Measurements from ENCODE around the gene NTHL1. TPM values are rescaled to one million over a fixed set of nuclear protein-coding genes. Genes with fewer than 3 reads are reported as not detected.

Gene NTHL1
- total RNA-seq: 20.2 TPM
- polyA plus RNA-seq (ENCODE audit: insufficient read depth in 1 of 8, insufficient read length in 8 of 8, low replicate concordance in 1 of 8): 10 to 100 TPM; 11.5 to 18.1 (median 14.0) TPM
- long read RNA-seq, donor 1, transcript NTHL1-201 (6 exons, 1,067 nt): major isoform, 7 of 8 reads
- long read RNA-seq, donor 1, partial matches to known transcripts: 0 of 8 reads
- long read RNA-seq, donor 1, other reads (novel, unspliced or antisense): 0 of 8 reads
- long read RNA-seq, donor 2, partial matches to known transcripts: 0 of 1 reads
- long read RNA-seq, donor 2, other reads (novel, unspliced or antisense): 0 of 1 reads
- long read RNA-seq, donor 3, transcript NTHL1-201 (6 exons, 1,067 nt): major isoform, 5 of 23 reads
- long read RNA-seq, donor 3, partial matches to known transcripts: 18 of 23 reads
- long read RNA-seq, donor 3, other reads (novel, unspliced or antisense): 0 of 23 reads
- long read RNA-seq, donor 4: 0 reads
- long read RNA-seq, donor 5, transcript NTHL1-201 (6 exons, 1,067 nt): major isoform, 22 of 23 reads
- long read RNA-seq, donor 5, partial matches to known transcripts: 0 of 23 reads
- long read RNA-seq, donor 5, other reads (novel, unspliced or antisense): 0 of 23 reads
- long read RNA-seq, donor 6, transcript NTHL1-201 (6 exons, 1,067 nt): major isoform, 13 of 39 reads
- long read RNA-seq, donor 6, partial matches to known transcripts: 21 of 39 reads
- long read RNA-seq, donor 6, other reads (novel, unspliced or antisense): 0 of 39 reads
- long read RNA-seq, donor 7, transcript NTHL1-201 (6 exons, 1,067 nt): major isoform, 6 of 9 reads
- long read RNA-seq, donor 7, partial matches to known transcripts: 0 of 9 reads
- long read RNA-seq, donor 7, other reads (novel, unspliced or antisense): 0 of 9 reads
- long read RNA-seq, donor 8, transcript NTHL1-201 (6 exons, 1,067 nt): major isoform, 6 of 8 reads
- long read RNA-seq, donor 8, partial matches to known transcripts: 0 of 8 reads
- long read RNA-seq, donor 8, other reads (novel, unspliced or antisense): 0 of 8 reads
- long read RNA-seq, donor 9, partial matches to known transcripts: 0 of 5 reads
- long read RNA-seq, donor 9, other reads (novel, unspliced or antisense): 0 of 5 reads
- long read RNA-seq, donor 10, transcript NTHL1-201 (6 exons, 1,067 nt): major isoform, 6 of 8 reads
- long read RNA-seq, donor 10, partial matches to known transcripts: 0 of 8 reads
- long read RNA-seq, donor 10, other reads (novel, unspliced or antisense): 0 of 8 reads
- long read RNA-seq, donor 11, transcript NTHL1-201 (6 exons, 1,067 nt): major isoform, 6 of 8 reads
- long read RNA-seq, donor 11, partial matches to known transcripts: 0 of 8 reads
- long read RNA-seq, donor 11, other reads (novel, unspliced or antisense): 0 of 8 reads

GRCh38 chr16:2047330-2048115 lies at the start of gene NTHL1, which contains the start of gene TSC2:
Gene NTHL1 (minus strand): TSS chr16:2047834. CDS start chr16:2047823, 11 bp downstream.
Gene TSC2 (plus strand): TSS chr16:2047985. CDS start chr16:2048616, 631 bp downstream.
- Histone ChIP-seq H3K36me3 (ENCODE audit: control insufficient read depth, insufficient read depth, low read length) (peaks cover 25% of the 10 kb centered on the region), H3K9me3 (replicated peaks; ENCODE audit: control insufficient read depth, low read depth, low read length) (no peaks in the 10 kb centered on the region), H3K27ac (ENCODE audit: low read length) (peak within 1 kb of the TSS; percentile 4), H3K27me3 (ENCODE audit: control insufficient read depth, insufficient read depth, low read length) (no peaks in the 10 kb centered on the region), H3K4me3 (ENCODE audit: low read length) (peak within 1 kb of the TSS; percentile 83), H3K4me1 (ENCODE audit: control insufficient read depth, insufficient read depth, low read length) (peaks cover 41% of the 10 kb centered on the region)
- under 1% methylated on average over 81 of the region's 81 CpGs for WGBS (ENCODE audit: insufficient coverage)
- peak; percentile 98 for DNase-seq

- peaks cover 65% of the 10 kb centered on the region for H3K36me3 ChIP-seq (ENCODE audit: control insufficient read depth, insufficient read depth, low read length)
- 75% methylated on average over 10 of the region's 25 CpGs for WGBS (ENCODE audit: insufficient coverage)
- no peaks in the 10 kb centered on the region for H3K9me3 ChIP-seq (replicated peaks; ENCODE audit: control insufficient read depth, low read depth, low read length)
- peaks cover 8% of the 10 kb centered on the region for H3K4me1 ChIP-seq (ENCODE audit: control insufficient read depth, insufficient read depth, low read length)
- H3K27me3 ChIP-seq (ENCODE audit: control insufficient read depth, insufficient read depth, low read length): no peaks in the 10 kb centered on the region
- H3K4me3 ChIP-seq (ENCODE audit: low read length): no peak overlapping the region
- DNase-seq: no peak
- H3K27ac ChIP-seq (ENCODE audit: low read length): no peak overlapping the region
These were observed 49.4 kb upstream of the NTHL1 start for GRCh38 chr16:2096853-2097595.

- Histone ChIP-seq H3K4me3 (ENCODE audit: low read length) (no peak overlapping the region), H3K4me1 (ENCODE audit: control insufficient read depth, insufficient read depth, low read length) (peaks cover 15% of the 10 kb centered on the region), H3K36me3 (ENCODE audit: control insufficient read depth, insufficient read depth, low read length) (peaks cover 72% of the 10 kb centered on the region), H3K9me3 (replicated peaks; ENCODE audit: control insufficient read depth, low read depth, low read length) (no peaks in the 10 kb centered on the region), H3K27ac (ENCODE audit: low read length) (no peak overlapping the region), H3K27me3 (ENCODE audit: control insufficient read depth, insufficient read depth, low read length) (no peaks in the 10 kb centered on the region)
- 96% methylated on average over 8 of the region's 23 CpGs for WGBS (ENCODE audit: insufficient coverage)
- no peak for DNase-seq
These were observed 48.4 kb upstream of the NTHL1 start for GRCh38 chr16:2095918-2096582.

- Histone ChIP-seq H3K9me3 (replicated peaks; ENCODE audit: control insufficient read depth, low read depth, low read length) (no peaks in the 10 kb centered on the region), H3K4me1 (ENCODE audit: control insufficient read depth, insufficient read depth, low read length) (peaks cover 19% of the 10 kb centered on the region), H3K4me3 (ENCODE audit: low read length) (no peak overlapping the region), H3K36me3 (ENCODE audit: control insufficient read depth, insufficient read depth, low read length) (peaks cover 73% of the 10 kb centered on the region), H3K27ac (ENCODE audit: low read length) (no peak overlapping the region), H3K27me3 (ENCODE audit: control insufficient read depth, insufficient read depth, low read length) (no peaks in the 10 kb centered on the region)
- no peak for DNase-seq
- 93% methylated on average over 14 of the region's 26 CpGs for WGBS (ENCODE audit: insufficient coverage)
These were observed 47.8 kb upstream of the NTHL1 start for GRCh38 chr16:2095315-2095853.

GRCh38 chr16:2093793-2094192 lies 46.2 kb upstream of the NTHL1 start:
- 78% methylated on average over 13 of the region's 15 CpGs for WGBS (ENCODE audit: insufficient coverage)

DNA sequence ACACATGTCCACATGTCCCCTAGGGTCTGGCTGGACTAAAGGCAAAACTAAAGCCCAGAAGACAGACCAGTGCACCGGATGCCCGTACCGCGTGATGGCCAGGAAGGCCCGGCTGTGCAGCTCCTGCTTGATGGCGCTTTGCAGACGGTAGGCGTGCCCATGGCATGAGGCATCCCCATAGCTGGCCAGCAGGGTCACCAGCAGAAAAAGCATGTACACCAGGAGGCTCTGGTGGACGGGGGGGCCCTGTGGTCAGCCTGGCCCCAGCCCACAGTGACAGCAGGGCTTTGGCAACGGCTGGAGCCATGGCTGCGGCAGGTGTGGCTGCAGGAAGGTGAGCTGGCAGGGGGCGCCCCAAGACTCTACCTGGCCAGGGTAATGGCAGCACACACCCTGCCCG lies 45.2 kb upstream of the NTHL1 start:
- WGBS (ENCODE audit: insufficient coverage): 96% methylated on average over 13 of the region's 13 CpGs
- H3K36me3 ChIP-seq (ENCODE audit: control insufficient read depth, insufficient read depth, low read length): peaks cover 90% of the 10 kb centered on the region
- no peaks in the 10 kb centered on the region for H3K9me3 ChIP-seq (replicated peaks; ENCODE audit: control insufficient read depth, low read depth, low read length)
- no peak overlapping the region for H3K27ac ChIP-seq (ENCODE audit: low read length)
- H3K27me3 ChIP-seq (ENCODE audit: control insufficient read depth, insufficient read depth, low read length): no peaks in the 10 kb centered on the region
- peaks cover 32% of the 10 kb centered on the region for H3K4me1 ChIP-seq (ENCODE audit: control insufficient read depth, insufficient read depth, low read length)
- no peak overlapping the region for H3K4me3 ChIP-seq (ENCODE audit: low read length)
- DNase-seq: no peak

More at GRCh38 chr16:2093793-2094192, 46.2 kb upstream of the NTHL1 start:
- Histone ChIP-seq H3K27ac (ENCODE audit: low read length) (no peak overlapping the region), H3K4me1 (ENCODE audit: control insufficient read depth, insufficient read depth, low read length) (peaks cover 32% of the 10 kb centered on the region), H3K4me3 (ENCODE audit: low read length) (no peak overlapping the region), H3K9me3 (replicated peaks; ENCODE audit: control insufficient read depth, low read depth, low read length) (no peaks in the 10 kb centered on the region), H3K36me3 (ENCODE audit: control insufficient read depth, insufficient read depth, low read length) (peaks cover 80% of the 10 kb centered on the region), H3K27me3 (ENCODE audit: control insufficient read depth, insufficient read depth, low read length) (no peaks in the 10 kb centered on the region)
- DNase-seq: no peak

DNA sequence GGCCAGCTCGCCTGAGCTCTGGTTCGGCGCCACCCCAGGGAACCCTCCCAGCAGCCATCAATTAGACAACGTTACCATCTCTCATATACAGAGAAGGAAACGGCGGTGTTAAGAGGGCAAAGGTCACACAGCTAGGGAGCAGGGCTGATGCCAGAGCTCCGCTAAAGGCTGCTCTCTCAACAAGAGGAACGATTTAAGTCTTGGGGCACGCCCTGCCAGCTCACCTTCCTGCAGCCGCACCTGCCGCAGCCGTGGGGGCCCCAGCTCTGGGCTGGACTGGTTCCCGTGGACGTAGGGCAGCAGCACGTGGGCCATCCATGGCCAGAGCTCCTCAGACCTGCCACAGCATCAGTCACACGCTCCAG lies 44.6 kb upstream of the NTHL1 start:
- H3K4me3 ChIP-seq (ENCODE audit: low read length): no peak overlapping the region
- peak overlapping the region; percentile 35 for H3K27ac ChIP-seq (ENCODE audit: low read length)
- 69% methylated on average over 11 of the region's 16 CpGs for WGBS (ENCODE audit: insufficient coverage)
- no peaks in the 10 kb centered on the region for H3K27me3 ChIP-seq (ENCODE audit: control insufficient read depth, insufficient read depth, low read length)
- no peak for DNase-seq
- H3K4me1 ChIP-seq (ENCODE audit: control insufficient read depth, insufficient read depth, low read length): peaks cover 32% of the 10 kb centered on the region
- no peaks in the 10 kb centered on the region for H3K9me3 ChIP-seq (replicated peaks; ENCODE audit: control insufficient read depth, low read depth, low read length)
- peaks cover 89% of the 10 kb centered on the region for H3K36me3 ChIP-seq (ENCODE audit: control insufficient read depth, insufficient read depth, low read length)

GRCh38 chr16:2091547-2092255 lies 44.1 kb upstream of the NTHL1 start:
- DNase-seq: peak; percentile 65
- H3K4me1 ChIP-seq (ENCODE audit: control insufficient read depth, insufficient read depth, low read length): peaks cover 32% of the 10 kb centered on the region
- H3K27me3 ChIP-seq (ENCODE audit: control insufficient read depth, insufficient read depth, low read length): no peaks in the 10 kb centered on the region
- H3K36me3 ChIP-seq (ENCODE audit: control insufficient read depth, insufficient read depth, low read length): peaks cover 89% of the 10 kb centered on the region
- H3K4me3 ChIP-seq (ENCODE audit: low read length): peak overlapping the region; percentile 17
- H3K9me3 ChIP-seq (replicated peaks; ENCODE audit: control insufficient read depth, low read depth, low read length): no peaks in the 10 kb centered on the region
- H3K27ac ChIP-seq (ENCODE audit: low read length): peak overlapping the region; percentile 42
- 34% methylated on average over 46 of the region's 49 CpGs for WGBS (ENCODE audit: insufficient coverage)
